ENCODE results near the gene ZNF385C.

Gene ZNF385C

DNA sequence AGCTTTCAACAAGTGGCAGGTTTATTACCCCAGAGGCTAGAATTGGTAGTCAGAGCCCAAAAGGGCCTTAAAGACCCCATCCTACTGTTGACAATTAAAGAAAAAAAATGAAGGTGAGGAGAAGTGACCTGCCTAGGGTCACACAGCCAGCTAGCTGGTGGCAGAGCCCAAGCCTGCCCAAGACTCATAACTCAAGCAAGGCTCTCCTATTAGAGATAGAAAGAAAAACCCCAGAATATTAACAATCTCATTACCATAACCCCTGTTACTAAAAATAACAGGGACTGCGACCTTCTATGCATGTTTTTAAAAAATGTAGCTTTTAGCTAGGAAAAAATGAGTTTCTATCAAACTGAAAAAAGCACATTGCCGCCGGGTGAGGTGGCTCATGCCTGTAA lies 38.4 kb upstream of the ZNF385C start:
- Histone ChIP-seq H3K36me3 (replicated peaks; ENCODE audit: insufficient read depth, low read length) (no peaks in the 10 kb centered on the region), H3K4me3 (ENCODE audit: low read length) (no peak overlapping the region), H3K79me2 (ENCODE audit: low read length) (peaks cover 81% of the 10 kb centered on the region), H2AFZ (ENCODE audit: low read length) (no peak overlapping the region), H4K20me1 (ENCODE audit: insufficient read depth, low read length) (peaks cover 3% of the 10 kb centered on the region; the same call in 1 of the 2 replicates), H3K4me2 (ENCODE audit: low read depth, low read length) (no peak overlapping the region), H3K9me3 (replicated peaks; ENCODE audit: insufficient read depth, low read length) (no peaks in the 10 kb centered on the region), H3K9ac (ENCODE audit: low read length) (no peak overlapping the region), H3K27ac (ENCODE audit: low read length) (no peak overlapping the region), H3K27me3 (replicated peaks; ENCODE audit: insufficient read depth, low read length) (no peaks in the 10 kb centered on the region), H3K9me2 (replicated peaks; ENCODE audit: insufficient read depth, low read length) (no peaks in the 10 kb centered on the region), H3F3A (ENCODE audit: insufficient read depth, low read length) (peaks cover 20% of the 10 kb centered on the region), H3K4me1 (ENCODE audit: low read length) (peaks cover 27% of the 10 kb centered on the region)
- TF ChIP-seq EZH2phosphoT487 (IDR thresholded peaks at IDR 0.05; ENCODE audit: low read length) (no peak), EZH2 (optimal IDR thresholded peaks at IDR 0.05; ENCODE audit: low read depth, low read length) (no peak)
- TF ChIP-seq, protein P1, sequence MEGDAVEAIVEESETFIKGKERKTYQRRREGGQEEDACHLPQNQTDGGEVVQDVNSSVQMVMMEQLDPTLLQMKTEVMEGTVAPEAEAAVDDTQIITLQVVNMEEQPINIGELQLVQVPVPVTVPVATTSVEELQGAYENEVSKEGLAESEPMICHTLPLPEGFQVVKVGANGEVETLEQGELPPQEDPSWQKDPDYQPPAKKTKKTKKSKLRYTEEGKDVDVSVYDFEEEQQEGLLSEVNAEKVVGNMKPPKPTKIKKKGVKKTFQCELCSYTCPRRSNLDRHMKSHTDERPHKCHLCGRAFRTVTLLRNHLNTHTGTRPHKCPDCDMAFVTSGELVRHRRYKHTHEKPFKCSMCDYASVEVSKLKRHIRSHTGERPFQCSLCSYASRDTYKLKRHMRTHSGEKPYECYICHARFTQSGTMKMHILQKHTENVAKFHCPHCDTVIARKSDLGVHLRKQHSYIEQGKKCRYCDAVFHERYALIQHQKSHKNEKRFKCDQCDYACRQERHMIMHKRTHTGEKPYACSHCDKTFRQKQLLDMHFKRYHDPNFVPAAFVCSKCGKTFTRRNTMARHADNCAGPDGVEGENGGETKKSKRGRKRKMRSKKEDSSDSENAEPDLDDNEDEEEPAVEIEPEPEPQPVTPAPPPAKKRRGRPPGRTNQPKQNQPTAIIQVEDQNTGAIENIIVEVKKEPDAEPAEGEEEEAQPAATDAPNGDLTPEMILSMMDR (IDR thresholded peaks at IDR 0.05; ENCODE audit: low read length): no peak
- DNase-seq: no peak

- Histone ChIP-seq H3K9me2 (replicated peaks; ENCODE audit: insufficient read depth, low read length) (no peaks in the 10 kb centered on the region), H3F3A (ENCODE audit: insufficient read depth, low read length) (peaks cover 20% of the 10 kb centered on the region), H2AFZ (ENCODE audit: low read length) (no peak overlapping the region), H3K27me3 (replicated peaks; ENCODE audit: insufficient read depth, low read length) (no peaks in the 10 kb centered on the region), H3K79me2 (ENCODE audit: low read length) (peaks cover 81% of the 10 kb centered on the region), H4K20me1 (ENCODE audit: insufficient read depth, low read length) (peaks cover 3% of the 10 kb centered on the region; the same call in 1 of the 2 replicates), H3K27ac (ENCODE audit: low read length) (no peak overlapping the region), H3K9me3 (replicated peaks; ENCODE audit: insufficient read depth, low read length) (no peaks in the 10 kb centered on the region), H3K4me1 (ENCODE audit: low read length) (peaks cover 27% of the 10 kb centered on the region), H3K36me3 (replicated peaks; ENCODE audit: insufficient read depth, low read length) (no peaks in the 10 kb centered on the region), H3K4me2 (ENCODE audit: low read depth, low read length) (no peak overlapping the region), H3K9ac (ENCODE audit: low read length) (no peak overlapping the region), H3K4me3 (ENCODE audit: low read length) (no peak overlapping the region)
- TF ChIP-seq EZH2phosphoT487 (IDR thresholded peaks at IDR 0.05; ENCODE audit: low read length) (no peak), EZH2 (optimal IDR thresholded peaks at IDR 0.05; ENCODE audit: low read depth, low read length) (no peak)
- TF ChIP-seq, protein P1 (IDR thresholded peaks at IDR 0.05; ENCODE audit: low read length): no peak
- no peak for DNase-seq
Observed at GRCh38 chr17:42135664-42136653, 37.7 kb upstream of the ZNF385C start.

GRCh38 chr17:42135151-42135550 lies 36.9 kb upstream of the ZNF385C start:
- Histone ChIP-seq H2AFZ (ENCODE audit: low read length) (no peak overlapping the region), H3K27ac (ENCODE audit: low read length) (no peak overlapping the region), H3K27me3 (replicated peaks; ENCODE audit: insufficient read depth, low read length) (no peaks in the 10 kb centered on the region), H3K4me1 (ENCODE audit: low read length) (peaks cover 27% of the 10 kb centered on the region), H3K4me2 (ENCODE audit: low read depth, low read length) (no peak overlapping the region), H3F3A (ENCODE audit: insufficient read depth, low read length) (peaks cover 20% of the 10 kb centered on the region), H3K79me2 (ENCODE audit: low read length) (peaks cover 83% of the 10 kb centered on the region), H3K9me3 (replicated peaks; ENCODE audit: insufficient read depth, low read length) (no peaks in the 10 kb centered on the region), H3K36me3 (replicated peaks; ENCODE audit: insufficient read depth, low read length) (peaks cover 3% of the 10 kb centered on the region), H3K9me2 (replicated peaks; ENCODE audit: insufficient read depth, low read length) (no peaks in the 10 kb centered on the region), H3K9ac (ENCODE audit: low read length) (no peak overlapping the region), H3K4me3 (ENCODE audit: low read length) (no peak overlapping the region), H4K20me1 (ENCODE audit: insufficient read depth, low read length) (peaks cover 3% of the 10 kb centered on the region; the same call in 1 of the 2 replicates)
- no peak for TF ChIP-seq EZH2phosphoT487 (IDR thresholded peaks at IDR 0.05; ENCODE audit: low read length)
- no peak for TF ChIP-seq EZH2 (optimal IDR thresholded peaks at IDR 0.05; ENCODE audit: low read depth, low read length)
- TF ChIP-seq, protein P1 (IDR thresholded peaks at IDR 0.05; ENCODE audit: low read length): no peak
- DNase-seq: no peak

All from MM.1S (cell line).